Keratinocyte (primary cell): ENCODE measurements around the gene PCSK6. TPM values are rescaled to one million over a fixed set of nuclear protein-coding genes. Genes with fewer than 3 reads are reported as not detected.

Experiments used
- DNase-seq: peaks from one replicate; pipeline ENCODE4 v3.0.0-alpha.2; 2011; ENCODE audit warnings: low read depth, missing footprints, low spot score
- FAIRE-seq: peaks from 2 replicates; lab custom pipeline; 2011; peaks lifted over from hg19 to GRCh38; lab: Jason Lieb, UNC
- H2AFZ ChIP-seq: 2 replicates; pipeline ENCODE4 v1.6.0; 2012; ENCODE audit warnings: low read length, control low read depth, inconsistent platforms; ENCODE audit not compliant: control insufficient read depth
- H3K27ac ChIP-seq: 2 replicates; pipeline ENCODE4 v1.5.1; 2011; ENCODE audit warnings: low read length; ENCODE audit not compliant: control insufficient read depth, insufficient read depth
- H3K27me3 ChIP-seq: 3 replicates; pipeline ENCODE4 v1.6.0; 2011; ENCODE audit warnings: low read length; ENCODE audit not compliant: control insufficient read depth, insufficient read depth; ENCODE audit errors: extremely low read depth
- H3K36me3 ChIP-seq, 2 experiments: 2 replicates in 1 of 2; 3 replicates in 1 of 2; pipeline ENCODE4 v1.5.1; 2011; ENCODE audit warnings: low read length in 2 of 2, mild to moderate bottlenecking in 1 of 2; ENCODE audit not compliant: control insufficient read depth in 2 of 2, insufficient read depth in 2 of 2; ENCODE audit errors: extremely low read depth in 1 of 2
- H3K4me1 ChIP-seq: 3 replicates; pipeline ENCODE4 v1.5.1; 2011; ENCODE audit warnings: low read length; ENCODE audit not compliant: control insufficient read depth, insufficient read depth; ENCODE audit errors: extremely low read depth
- H3K4me2 ChIP-seq: 3 replicates; pipeline ENCODE4 v1.6.0; 2011; ENCODE audit warnings: low read depth, low read length; ENCODE audit not compliant: control insufficient read depth, insufficient read depth; ENCODE audit errors: extremely low read depth
- H3K4me3 ChIP-seq, 3 experiments: fragments of 200-600 bp in 1 of 3; sonication (generic) in 1 of 3; 2 replicates in 2 of 3; 3 replicates in 1 of 3; pipeline ENCODE4 v1.5.1; 2011 to 2016; ENCODE audit warnings: low read length in 3 of 3, mild to moderate bottlenecking in 3 of 3, control low read depth in 2 of 3, inconsistent platforms in 1 of 3, low read depth in 1 of 3, mixed read lengths in 1 of 3, mixed run types in 1 of 3, moderate library complexity in 1 of 3; ENCODE audit not compliant: control insufficient read depth in 2 of 3, insufficient read depth in 2 of 3; ENCODE audit errors: extremely low read depth in 1 of 3
- H3K79me2 ChIP-seq: 2 replicates; pipeline ENCODE4 v1.6.0; 2012; ENCODE audit warnings: low read length; ENCODE audit not compliant: control insufficient read depth, insufficient read depth
- H3K9ac ChIP-seq: 3 replicates; pipeline ENCODE4 v1.6.0; 2011; ENCODE audit warnings: low read length; ENCODE audit not compliant: control insufficient read depth, insufficient read depth; ENCODE audit errors: extremely low read depth
- H3K9me1 ChIP-seq: 3 replicates; pipeline ENCODE4 v1.6.0; 2011; ENCODE audit warnings: low read length; ENCODE audit not compliant: control insufficient read depth, insufficient read depth; ENCODE audit errors: extremely low read depth
- H3K9me3 ChIP-seq: 2 replicates; pipeline ENCODE4 v1.5.1; 2012; ENCODE audit warnings: low read depth, low read length; ENCODE audit not compliant: control insufficient read depth
- H4K20me1 ChIP-seq: 3 replicates; pipeline ENCODE4 v1.6.0; 2011; ENCODE audit warnings: low read length; ENCODE audit not compliant: control insufficient read depth, insufficient read depth; ENCODE audit errors: extremely low read depth
- EZH2 ChIP-seq: IDR thresholded peaks from one replicate; pipeline ENCODE4 v1.6.1; 2012; ENCODE audit warnings: inconsistent platforms, mild to moderate bottlenecking, low read length, moderate library complexity
- dilution Hi-C: fragments of 300-500 bp; cut with MboI; formaldehyde crosslinking; loops from one replicate; pipeline ENCODE4 v1.7.0; 2020; ENCODE audit warnings: low sequenced_read_pairs; ENCODE audit not compliant: extremely low pct_ligation_motif_present
- polyA plus RNA-seq, 5 experiments: library from polyadenylated mRNA; depleted of rRNA in 3 of 5; stranded (reverse) in 3 of 5; stranded (forward) in 1 of 5; unstranded in 1 of 5; fragments of >200 nt; gene quantifications; 1 replicate in 1 of 5; 2 replicates in 3 of 5; 3 replicates in 1 of 5; pipeline versions ENCODE4 v1.2.1 to v1.2.3, GENCODE V29; 2011 to 2012; ENCODE audit warnings: missing spikeins in 2 of 5, low read depth in 1 of 5, low replicate concordance in 1 of 5
- TF ChIP-seq, protein P1 (sequence below), 3 experiments: IDR thresholded peaks in 1 of 3; conservative IDR thresholded peaks in 1 of 3; optimal IDR thresholded peaks in 1 of 3; 2 replicates in 2 of 3; 3 replicates in 1 of 3; pipeline versions ENCODE3 to v1.5.1; 2011; ENCODE audit warnings: low read length in 3 of 3, mild to moderate bottlenecking in 3 of 3, moderate library complexity in 2 of 3, control low read depth in 1 of 3, inconsistent platforms in 1 of 3; ENCODE audit not compliant: insufficient read depth in 2 of 3; ENCODE audit errors: extremely low read depth in 1 of 3

The PCSK6 gene
- polyA plus RNA-seq, 1 donor (not counting 4 experiments of a cell fraction or from before 2014, with no cell fraction given), result 3.1 TPM

DNA sequence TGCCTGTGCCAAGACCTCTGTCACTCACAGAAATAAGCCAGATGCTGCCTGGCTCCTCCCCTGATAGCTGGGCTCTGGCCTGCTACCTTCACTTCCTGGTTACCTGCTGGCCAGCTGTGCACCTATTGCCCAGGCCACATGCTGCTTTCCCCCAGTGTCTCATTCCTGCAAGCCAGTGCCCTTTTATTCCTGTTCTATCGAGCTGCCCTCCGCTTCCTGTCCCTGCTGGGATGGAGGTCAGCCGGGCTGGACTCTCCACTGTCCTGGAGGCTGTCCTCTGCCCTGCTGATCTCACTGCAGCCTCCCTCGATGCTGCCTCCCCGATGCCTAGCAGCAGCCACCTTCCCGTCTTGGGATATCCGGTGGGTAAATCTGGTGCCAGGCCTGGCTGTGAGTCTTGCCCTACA lies 157.4 kb downstream of the PCSK6 start:
- dilution Hi-C loops, result no loop called here
- Histone ChIP-seq H3K9me1 (no peaks in the 10 kb centered on the region), H3K27me3 (no peaks in the 10 kb centered on the region), H2AFZ (no peak overlapping the region), H3K79me2 (no peaks in the 10 kb centered on the region), H3K27ac (no peak overlapping the region), H4K20me1 (no peaks in the 10 kb centered on the region), H3K4me1 (no peaks in the 10 kb centered on the region), H3K4me2 (no peak overlapping the region), H3K9ac (no peak overlapping the region), H3K9me3 (no peaks in the 10 kb centered on the region), H3K4me3 (no peak overlapping the region), H3K36me3 (no peaks in the 10 kb centered on the region)
- TF ChIP-seq, protein P1, sequence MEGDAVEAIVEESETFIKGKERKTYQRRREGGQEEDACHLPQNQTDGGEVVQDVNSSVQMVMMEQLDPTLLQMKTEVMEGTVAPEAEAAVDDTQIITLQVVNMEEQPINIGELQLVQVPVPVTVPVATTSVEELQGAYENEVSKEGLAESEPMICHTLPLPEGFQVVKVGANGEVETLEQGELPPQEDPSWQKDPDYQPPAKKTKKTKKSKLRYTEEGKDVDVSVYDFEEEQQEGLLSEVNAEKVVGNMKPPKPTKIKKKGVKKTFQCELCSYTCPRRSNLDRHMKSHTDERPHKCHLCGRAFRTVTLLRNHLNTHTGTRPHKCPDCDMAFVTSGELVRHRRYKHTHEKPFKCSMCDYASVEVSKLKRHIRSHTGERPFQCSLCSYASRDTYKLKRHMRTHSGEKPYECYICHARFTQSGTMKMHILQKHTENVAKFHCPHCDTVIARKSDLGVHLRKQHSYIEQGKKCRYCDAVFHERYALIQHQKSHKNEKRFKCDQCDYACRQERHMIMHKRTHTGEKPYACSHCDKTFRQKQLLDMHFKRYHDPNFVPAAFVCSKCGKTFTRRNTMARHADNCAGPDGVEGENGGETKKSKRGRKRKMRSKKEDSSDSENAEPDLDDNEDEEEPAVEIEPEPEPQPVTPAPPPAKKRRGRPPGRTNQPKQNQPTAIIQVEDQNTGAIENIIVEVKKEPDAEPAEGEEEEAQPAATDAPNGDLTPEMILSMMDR (optimal IDR thresholded peaks at IDR 0.05 in 1 of 3, IDR thresholded peaks at IDR 0.05 in 1 of 3, conservative IDR thresholded peaks at IDR 0.05 in 1 of 3; ENCODE audit: extremely low read depth in 1 of 3, insufficient read depth in 2 of 3, low read length in 3 of 3), result no peak
- TF ChIP-seq EZH2, result no peak
- DNase-seq, result no peak
- FAIRE-seq, result no peak

- dilution Hi-C loops, result no loop called here
Measured at GRCh38 chr15:101329867-101330380, 159.6 kb downstream of the PCSK6 start.

More at GRCh38 chr15:101329867-101330380, 159.6 kb downstream of the PCSK6 start:
- H3K27me3 ChIP-seq, result no peaks in the 10 kb centered on the region
- H3K27ac ChIP-seq, result no peak overlapping the region
- H3K9me3 ChIP-seq, result no peaks in the 10 kb centered on the region
- H2AFZ ChIP-seq, result no peak overlapping the region
- DNase-seq (no peak), FAIRE-seq (no peak)
- no peak overlapping the region for H3K9ac ChIP-seq
- H3K4me3 ChIP-seq, result no peak overlapping the region
- no peaks in the 10 kb centered on the region for H3K4me1 ChIP-seq
- TF ChIP-seq EZH2, result no peak
- TF ChIP-seq, protein P1 (optimal IDR thresholded peaks at IDR 0.05 in 1 of 3, IDR thresholded peaks at IDR 0.05 in 1 of 3, conservative IDR thresholded peaks at IDR 0.05 in 1 of 3; ENCODE audit: extremely low read depth in 1 of 3, insufficient read depth in 2 of 3, low read length in 3 of 3), result no peak
- H3K9me1 ChIP-seq, result no peaks in the 10 kb centered on the region
- no peaks in the 10 kb centered on the region for H3K79me2 ChIP-seq
- H3K36me3 ChIP-seq, result peaks cover 0 to 3% of the 10 kb centered on the region in 2 experiments
- H4K20me1 ChIP-seq, result no peaks in the 10 kb centered on the region
- no peak overlapping the region for H3K4me2 ChIP-seq
